Measurements from ENCODE around the gene ANXA2R. TPM values are rescaled to one million over a fixed set of nuclear protein-coding genes. Genes with fewer than 3 reads are reported as not detected.
A peak's percentile ranks its signal among the peaks of the same experiment; 100 is the strongest.

Gene ANXA2R
- total and polyA plus RNA-seq, 2 of the 13 experiments (the other 11 are each of a cell fraction or from before 2014, with no cell fraction given) = 0.95 to 1.3 TPM

GRCh38 chr5:43066799-43067741, 27.0 kb upstream of the ANXA2R start (continued):
- TF ChIP-seq FLYWCH1 (CRISPR knock-in tag; IDR thresholded peaks at IDR 0.05) (no peak), TSC22D2 (CRISPR knock-in tag; IDR thresholded peaks at IDR 0.05; ENCODE audit: borderline replicate concordance) (0 out of 2 replicates have a peak, but pooled peaks have one; percentile 8), AHDC1 (CRISPR knock-in tag; IDR thresholded peaks at IDR 0.05; ENCODE audit: borderline replicate concordance) (peak; percentile 47; the same call in 1 of the 2 replicates), HOXA9 (CRISPR knock-in tag; IDR thresholded peaks at IDR 0.05; ENCODE audit: borderline replicate concordance) (no peak), ZFP1 (CRISPR knock-in tag; IDR thresholded peaks at IDR 0.05) (peak; percentile 70), SP2 (CRISPR knock-in tag; IDR thresholded peaks at IDR 0.05) (no peak), PBX3 (CRISPR knock-in tag; IDR thresholded peaks at IDR 0.05; ENCODE audit: borderline replicate concordance) (no peak), DRAP1 (CRISPR knock-in tag; IDR thresholded peaks at IDR 0.05) (peak; percentile 49; the same call in 1 of the 2 replicates), SMC3 (IDR thresholded peaks at IDR 0.05; ENCODE audit: low read length) (no peak), ZKSCAN8 (CRISPR knock-in tag; IDR thresholded peaks at IDR 0.05; ENCODE audit: borderline replicate concordance) (0 out of 2 replicates have a peak, but pooled peaks have one; percentile 61), SRY (CRISPR knock-in tag; IDR thresholded peaks at IDR 0.05) (no peak), AFF4 (CRISPR knock-in tag; IDR thresholded peaks at IDR 0.05) (no peak), ZNF367 (CRISPR knock-in tag; IDR thresholded peaks at IDR 0.05; ENCODE audit: borderline replicate concordance) (no peak), ZNF274 (CRISPR knock-in tag; IDR thresholded peaks at IDR 0.05) (no peak), CHCHD3 (CRISPR knock-in tag; IDR thresholded peaks at IDR 0.05) (no peak), FOXA3 (CRISPR knock-in tag; IDR thresholded peaks at IDR 0.05) (peak; percentile 43; the same call in 1 of the 2 replicates), XBP1 (CRISPR knock-in tag; IDR thresholded peaks at IDR 0.05) (no peak), RARA (CRISPR knock-in tag; IDR thresholded peaks at IDR 0.05) (peak; percentile 38; the same call in 1 of the 2 replicates)
